A673 (cell line): Measurements from ENCODE around the gene SYT10.

Experiments
- CTCF ChIP-seq: fragments of 300-800, 200-600 bp; sonication (generic); conservative IDR thresholded peaks from 2 replicates; pipeline ENCODE4 v1.5.1; 2017; ENCODE audit warnings: low read depth, mild to moderate bottlenecking, antibody characterized with exemption, low read length, moderate library complexity, mixed read lengths
- EZH2 ChIP-seq: fragments of 200-600 bp; sonication (generic); IDR thresholded peaks from 2 replicates; pipeline ENCODE4 v1.6.1; 2017; ENCODE audit warnings: borderline replicate concordance, low read depth, mild to moderate bottlenecking, mixed read lengths, antibody characterized with exemption, low read length; ENCODE audit not compliant: poor library complexity, severe bottlenecking

- TF ChIP-seq EZH2 (no peak), CTCF (no peak)
Observed at GRCh38 chr12:33432992-33433391, 6.6 kb downstream of the SYT10 start.
